ENCODE data around the gene MERTK.
"Not testable (repeated sequence)": the region's sequence is repeated elsewhere in the genome, so short reads cannot be mapped to it uniquely, and the experiment has no call there.

Gene MERTK

DNA sequence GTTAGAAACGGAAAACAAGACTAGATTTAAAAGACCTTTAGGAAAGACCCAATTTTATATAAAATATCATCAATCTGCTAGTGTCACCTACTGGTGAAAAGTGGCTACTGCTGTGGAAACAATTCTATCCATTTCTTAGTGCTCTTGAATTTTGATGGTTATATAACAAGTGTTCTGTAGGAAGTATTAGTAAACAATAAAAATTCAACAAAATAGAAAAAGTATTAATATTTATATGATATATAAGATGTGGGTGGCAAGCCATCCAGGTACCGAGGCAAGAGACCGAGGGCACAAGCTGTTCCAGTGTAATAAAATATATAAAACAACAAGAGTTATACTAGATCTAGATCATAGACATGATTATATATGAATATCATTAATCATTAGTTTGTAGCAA is 150.5 kb downstream of the MERTK start:
- FAIRE-seq = peak; percentile 98

DNA sequence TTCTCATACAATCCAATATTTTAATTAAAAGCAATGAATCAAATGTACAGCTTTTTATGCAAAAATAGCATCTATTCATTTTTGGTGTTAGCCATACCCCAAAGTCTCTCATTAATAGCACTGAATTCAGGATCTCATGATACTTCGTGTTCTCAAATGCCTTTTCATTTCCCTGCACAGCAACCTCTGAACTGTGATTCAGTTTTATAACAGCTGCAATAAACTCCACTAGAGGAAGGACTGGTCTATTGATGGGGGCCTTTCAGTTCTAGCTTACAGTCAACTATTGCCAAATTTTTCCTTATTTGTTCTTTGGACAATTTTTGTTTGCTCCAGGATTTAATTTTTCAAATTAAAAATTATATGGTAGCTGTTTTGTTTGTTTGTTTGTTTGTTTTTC is 151.9 kb downstream of the MERTK start:
- no peak for FAIRE-seq

GRCh38 chr2:112053917-112054846 is 155.8 kb downstream of the MERTK start:
- no peak for FAIRE-seq

DNA sequence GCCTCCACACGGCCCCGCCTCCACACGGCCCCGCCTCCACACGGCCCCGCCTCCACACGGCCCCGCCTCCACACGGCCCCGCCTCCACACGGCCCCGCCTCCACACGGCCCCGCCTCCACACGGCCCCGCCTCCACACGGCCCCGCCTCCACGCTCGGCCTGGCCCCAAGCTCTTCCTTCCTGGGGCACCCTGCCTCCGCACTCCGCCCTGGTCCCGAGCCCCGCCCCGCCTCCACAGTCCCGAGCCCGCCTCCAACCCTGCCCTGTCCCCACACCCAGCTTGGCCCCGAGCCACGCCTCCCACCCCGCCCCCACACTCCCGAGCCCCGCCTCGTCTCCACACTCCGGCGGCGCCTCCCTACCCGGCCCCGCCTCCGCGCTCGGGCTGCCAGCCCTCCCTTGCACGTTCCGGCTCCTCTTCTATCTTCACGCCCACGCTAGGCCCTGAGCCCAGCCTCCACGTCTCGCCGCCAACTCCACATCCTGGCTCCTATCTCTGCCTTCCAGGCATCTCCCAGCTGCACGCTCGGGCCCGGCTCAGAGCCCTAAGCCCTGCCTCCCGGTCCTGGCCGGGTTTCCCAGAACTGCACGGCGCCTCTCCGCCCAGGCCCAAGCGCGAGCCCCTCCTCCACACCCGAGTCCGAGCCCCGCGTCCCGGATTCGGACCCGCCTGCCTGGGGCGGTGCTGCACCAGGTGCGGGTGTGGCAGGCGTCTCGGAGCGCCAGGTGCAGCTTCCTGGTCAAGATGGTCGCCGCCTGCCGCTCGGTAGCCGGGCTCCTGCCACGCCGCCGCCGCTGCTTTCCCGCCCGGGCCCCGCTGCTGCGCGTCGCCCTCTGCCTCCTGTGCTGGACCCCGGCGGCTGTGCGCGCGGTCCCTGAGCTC is 156.7 kb downstream of the MERTK start, which contains the start of gene TMEM87B:
TSS of gene TMEM87B (plus strand) at position 423 of the 883 bp plus-strand sequence. CDS start at position 746, 323 bp downstream.
- no peak for FAIRE-seq

- no peak for FAIRE-seq
Observed at GRCh38 chr2:112055730-112056625, 157.6 kb downstream of the MERTK start.

DNA sequence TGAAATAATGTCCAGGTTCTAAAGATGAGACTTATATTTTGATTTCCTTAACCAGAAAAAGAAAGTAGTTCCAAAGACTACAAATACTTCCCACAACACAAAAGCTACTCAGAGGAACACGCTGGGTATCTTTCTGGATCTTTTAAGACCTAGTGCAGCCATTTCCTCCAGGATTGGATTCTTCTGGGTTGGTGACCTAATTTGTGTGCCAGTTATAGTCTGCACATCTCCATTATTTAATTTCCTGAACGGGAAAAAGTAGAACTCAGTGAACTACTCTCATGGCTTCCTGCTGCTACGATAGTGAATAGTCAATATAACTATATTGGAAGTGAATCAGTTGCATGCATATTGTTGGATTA is 158.2 kb downstream of the MERTK start:
- FAIRE-seq = no peak

- no peak for FAIRE-seq
Observed at GRCh38 chr2:112059671-112060070, 161.3 kb downstream of the MERTK start.

GRCh38 chr2:112061299-112061698 is 162.9 kb downstream of the MERTK start:
- FAIRE-seq = no peak

DNA sequence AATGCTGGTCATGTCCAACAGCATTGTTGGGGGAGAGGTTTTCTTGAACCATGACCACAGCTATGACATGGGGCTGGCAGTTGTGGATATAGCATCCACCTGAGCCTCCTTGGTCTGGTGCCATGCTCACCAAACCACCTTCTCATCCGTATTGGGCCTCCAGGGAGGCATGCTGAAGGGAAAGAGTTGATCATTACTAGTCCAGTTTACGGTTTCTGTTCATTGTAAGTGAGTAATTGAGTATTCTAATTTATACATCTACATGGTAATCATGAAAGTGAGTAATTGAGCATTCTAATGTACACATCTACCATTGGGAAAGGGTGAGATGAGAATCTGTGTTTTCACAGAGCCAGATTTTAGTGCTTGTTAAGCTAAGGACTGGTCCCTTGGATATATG is 163.4 kb downstream of the MERTK start:
- no peak for FAIRE-seq

DNA sequence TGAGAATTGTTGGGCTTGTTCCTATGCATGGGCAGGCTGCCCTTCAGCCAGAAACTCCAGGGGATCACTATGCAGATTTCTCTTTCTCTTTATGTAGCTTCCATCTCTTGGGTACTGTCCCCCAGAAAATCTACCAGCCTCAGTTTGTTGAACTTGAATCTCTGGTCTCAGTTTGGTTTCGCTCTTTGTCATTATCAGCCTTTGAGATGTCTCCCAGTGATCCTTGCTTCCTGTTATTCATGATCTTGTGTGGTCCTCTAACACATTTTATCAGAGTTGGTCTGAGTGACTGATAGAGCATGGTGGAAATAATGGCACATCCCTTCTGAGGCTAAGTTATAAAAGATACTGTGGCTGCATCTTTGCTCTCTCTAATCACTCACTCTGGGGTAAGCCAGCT is 164.5 kb downstream of the MERTK start:
- no peak for FAIRE-seq

DNA sequence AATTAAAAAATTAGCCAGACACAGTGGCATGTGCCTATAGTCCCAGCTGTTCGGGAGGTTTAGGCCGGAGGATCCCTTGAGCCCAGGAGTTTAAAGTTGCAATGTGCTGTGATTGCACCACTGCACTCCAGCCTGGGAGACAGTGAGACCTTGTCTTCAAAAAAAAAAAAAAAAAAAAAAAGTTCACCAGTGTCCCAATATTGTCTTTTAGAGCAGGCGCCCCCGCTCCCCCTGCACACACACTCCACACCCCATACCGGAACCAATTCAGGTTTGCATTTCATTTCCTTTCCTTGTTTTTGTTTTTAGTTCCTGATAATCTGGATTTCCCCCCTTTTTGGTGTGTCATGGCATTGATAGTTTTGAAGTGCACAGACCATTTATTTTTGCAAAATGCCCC is 167.1 kb downstream of the MERTK start:
- FAIRE-seq = no peak

- FAIRE-seq = no peak
Observed at GRCh38 chr2:112065966-112066365, 167.6 kb downstream of the MERTK start.

- FAIRE-seq = not testable (repeated sequence)
Observed at GRCh38 chr2:112069794-112070193, 171.4 kb downstream of the MERTK start.

- no peak for FAIRE-seq
Observed at GRCh38 chr2:112073875-112074274, 175.5 kb downstream of the MERTK start.

DNA sequence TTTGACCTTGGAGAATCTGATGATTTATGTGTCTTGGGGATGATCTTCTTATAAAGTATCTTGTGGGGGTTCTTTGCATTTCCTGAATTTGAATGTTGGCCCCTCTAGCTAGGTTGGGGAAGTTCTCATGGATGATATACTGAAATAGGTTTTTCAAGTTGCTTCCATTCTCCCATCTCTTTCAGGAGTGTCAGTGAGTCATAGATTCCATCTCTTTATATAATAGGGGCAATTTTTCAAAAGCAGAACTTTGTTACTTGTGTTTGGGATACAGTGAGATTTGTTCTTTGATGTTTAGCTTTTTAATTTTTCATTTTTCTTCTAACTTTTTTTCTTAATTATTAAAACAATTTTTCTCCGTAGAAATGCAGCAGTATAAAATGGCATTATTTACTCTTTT is 176.1 kb downstream of the MERTK start:
- FAIRE-seq = no peak

- no peak for FAIRE-seq
Observed at GRCh38 chr2:112075490-112076260, 177.3 kb downstream of the MERTK start.

GRCh38 chr2:112077814-112078213 is 179.4 kb downstream of the MERTK start:
- FAIRE-seq = no peak
